T47D (cell line): Measurements from ENCODE around the gene ACHE.

Experiments
- DNase-seq, 2 experiments: peaks; one replicate each; pipeline versions ENCODE4 v3.0.0 to v3.0.0-alpha.2; 2011 to 2012; ENCODE audit warnings: low read depth in 1 of 2, low spot score in 1 of 2
- JUND ChIP-seq: IDR thresholded peaks from 2 replicates; pipeline ENCODE4 v1.6.1; 2012; ENCODE audit warnings: low read depth
- in situ Hi-C: cut with HindIII; loops from 2 replicates; pipeline ENCODE4 v1.10.0; 2016; ENCODE audit warnings: low sequenced_read_pairs, low pct_unique_long_range_greater_than_20kb

The ACHE gene

DNA sequence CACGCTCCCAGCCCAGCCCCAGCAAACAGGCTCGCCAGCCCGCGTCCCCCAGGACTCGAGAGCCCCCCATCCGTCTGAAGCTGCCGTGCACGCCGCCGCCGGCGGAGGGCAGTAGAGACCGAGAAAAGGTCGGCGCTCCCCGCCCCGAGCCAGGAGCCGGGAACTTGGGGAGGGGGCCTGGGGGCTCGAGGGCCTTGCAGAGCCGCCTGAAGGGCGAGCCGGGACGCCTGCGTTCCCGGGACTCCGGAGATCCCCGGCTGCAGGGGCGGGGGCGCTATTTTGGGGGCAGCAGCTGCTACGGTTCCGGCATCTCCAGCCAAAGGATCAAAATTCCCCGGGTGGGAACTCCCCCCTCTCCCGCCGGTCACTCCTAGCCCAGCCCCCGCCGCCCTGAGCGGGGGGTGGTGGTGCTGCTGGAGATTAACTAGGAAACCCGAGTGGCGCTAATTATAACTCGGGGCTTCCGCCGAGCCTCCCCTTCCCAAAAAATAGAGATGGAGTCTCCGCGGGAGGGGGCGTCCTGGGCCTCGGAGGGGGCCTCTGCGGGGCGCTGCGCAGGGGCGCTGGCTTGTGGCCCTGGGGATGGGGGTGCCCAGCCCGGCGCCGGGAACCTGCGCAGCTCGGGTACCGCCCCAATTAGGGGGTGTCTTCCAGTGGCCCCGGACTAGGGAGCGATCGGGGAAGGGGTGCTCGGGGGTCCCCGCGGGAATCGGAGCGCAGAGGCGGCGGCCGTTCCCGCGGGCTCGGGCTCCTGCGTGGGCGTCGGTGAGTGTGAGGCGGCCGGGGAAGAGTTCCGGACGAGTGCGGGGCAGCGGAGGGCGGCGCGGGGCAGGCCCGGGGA is 608 bp downstream of the ACHE start:
- TF ChIP-seq JUND, result no peak
- no peak for DNase-seq
- in situ Hi-C loops, result no loop called here

DNA sequence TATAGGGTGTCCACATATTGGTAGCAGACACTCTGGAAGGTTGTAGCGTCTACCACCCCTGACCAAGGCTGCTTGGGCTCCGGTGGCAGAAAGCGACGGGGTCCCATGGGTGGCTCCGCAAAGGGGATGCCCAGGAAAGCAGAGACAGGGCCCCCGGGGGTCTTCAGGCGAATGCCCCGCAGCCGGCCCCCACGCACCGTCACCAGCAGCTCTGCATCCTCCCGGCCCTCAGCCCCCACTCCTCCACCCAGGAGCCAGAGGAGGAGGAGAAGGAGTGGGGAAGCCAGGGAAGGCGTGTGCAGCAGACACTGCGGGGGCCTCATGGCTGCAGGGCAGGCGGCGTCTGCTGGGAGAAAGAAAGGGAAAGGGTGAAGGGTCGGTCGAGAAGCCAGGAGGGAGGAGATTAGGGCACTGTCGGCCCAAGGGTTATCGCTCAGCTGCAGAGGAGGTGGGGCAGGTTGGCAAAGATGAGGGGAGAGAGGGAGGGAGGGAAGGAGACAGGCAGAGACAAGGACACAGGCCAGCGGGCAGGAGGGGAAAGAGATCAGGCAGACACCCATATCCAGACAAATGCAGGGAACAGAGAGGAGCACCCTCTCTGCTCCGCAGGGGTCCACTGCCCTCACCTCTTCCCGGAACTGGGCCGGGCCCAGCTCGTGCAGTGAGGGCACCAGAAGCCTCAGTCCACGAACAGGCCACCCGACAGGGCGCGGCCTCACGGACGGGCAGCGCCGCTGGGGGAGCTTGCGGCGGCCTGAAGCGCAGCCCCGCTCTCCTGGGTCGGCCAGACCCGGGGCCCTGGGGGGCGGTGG is 1.6 kb downstream of the ACHE start:
- TF ChIP-seq JUND, result no peak
- no peak for DNase-seq
- in situ Hi-C loops, result no loop called here

DNA sequence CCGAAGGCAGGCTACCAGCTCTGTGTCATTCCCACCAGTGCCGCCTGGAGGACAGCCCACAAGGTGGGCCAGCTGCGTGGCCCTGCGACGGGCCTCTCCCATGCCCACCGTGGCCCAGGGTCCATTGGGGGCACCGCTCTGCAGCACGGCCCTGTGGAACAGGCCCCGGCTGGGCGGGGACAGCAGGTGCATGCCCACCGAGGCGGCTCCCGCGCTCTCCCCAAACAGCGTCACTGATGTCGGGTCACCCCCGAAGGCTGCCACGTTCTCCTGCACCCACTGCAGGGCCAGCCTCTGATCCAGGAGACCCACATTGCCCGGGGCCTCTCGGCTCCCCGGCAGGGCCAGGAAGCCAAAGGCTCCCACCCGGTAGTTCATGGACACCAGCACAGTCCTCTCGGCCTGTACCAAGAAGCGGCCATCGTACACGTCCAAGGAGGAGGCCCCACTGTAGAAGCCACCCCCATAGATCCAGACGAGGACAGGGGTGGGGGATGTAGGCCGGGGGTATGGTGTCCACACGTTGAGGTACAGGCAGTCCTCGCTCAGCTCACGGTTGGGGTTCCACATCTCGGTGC is 2.3 kb downstream of the ACHE start:
- in situ Hi-C loops, result no loop called here
- no peak for DNase-seq

DNA sequence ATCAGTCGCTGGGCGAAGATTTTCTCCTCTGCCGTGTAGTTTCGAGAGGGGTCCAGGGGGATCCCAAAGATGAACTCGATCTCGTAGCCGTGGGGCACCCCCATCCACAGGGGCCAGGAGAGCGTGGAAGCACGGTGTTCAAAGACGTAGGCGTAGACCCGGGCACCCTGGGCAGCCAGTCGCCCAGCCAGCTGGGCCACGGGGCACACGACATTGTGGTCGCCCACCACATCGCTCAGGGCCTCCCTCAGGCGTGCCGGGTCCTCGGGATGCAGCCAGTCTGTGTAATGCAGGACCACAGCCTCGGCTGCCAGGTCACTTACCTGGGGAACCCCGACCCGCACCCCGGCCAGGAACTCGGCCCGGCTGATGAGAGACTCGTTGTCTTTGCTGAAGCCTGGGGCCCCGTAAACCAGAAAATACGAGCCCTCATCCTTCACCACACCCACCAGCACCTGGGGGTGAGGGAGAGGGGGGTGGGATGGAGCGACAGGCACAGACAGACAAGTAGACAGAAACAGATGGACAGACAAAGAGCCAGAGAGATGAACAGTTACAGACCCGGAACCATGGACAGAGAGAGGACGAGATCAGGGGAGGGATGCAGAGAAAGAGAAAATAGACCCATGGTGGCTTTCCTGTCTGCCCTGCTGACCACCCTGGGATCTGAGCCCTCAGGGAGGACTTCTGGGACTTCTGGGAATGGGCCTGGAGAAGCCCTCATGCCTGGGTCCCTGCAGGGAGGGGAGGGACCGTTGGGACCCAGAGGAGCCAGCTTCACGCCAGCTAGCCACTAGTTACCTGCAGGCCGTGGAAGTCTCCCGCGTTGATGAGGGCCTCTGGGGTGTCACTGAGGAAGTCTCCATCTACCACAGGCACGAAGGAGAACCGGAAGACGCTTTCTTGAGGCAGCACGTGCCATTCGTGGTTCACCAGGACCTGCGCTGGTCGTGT is 3.0 kb downstream of the ACHE start:
- in situ Hi-C loops, result no loop called here
- no peak for TF ChIP-seq JUND
- DNase-seq, result no peak

More for the DNA sequence above, 2.3 kb downstream of the ACHE start:
- no peak for TF ChIP-seq JUND

DNA sequence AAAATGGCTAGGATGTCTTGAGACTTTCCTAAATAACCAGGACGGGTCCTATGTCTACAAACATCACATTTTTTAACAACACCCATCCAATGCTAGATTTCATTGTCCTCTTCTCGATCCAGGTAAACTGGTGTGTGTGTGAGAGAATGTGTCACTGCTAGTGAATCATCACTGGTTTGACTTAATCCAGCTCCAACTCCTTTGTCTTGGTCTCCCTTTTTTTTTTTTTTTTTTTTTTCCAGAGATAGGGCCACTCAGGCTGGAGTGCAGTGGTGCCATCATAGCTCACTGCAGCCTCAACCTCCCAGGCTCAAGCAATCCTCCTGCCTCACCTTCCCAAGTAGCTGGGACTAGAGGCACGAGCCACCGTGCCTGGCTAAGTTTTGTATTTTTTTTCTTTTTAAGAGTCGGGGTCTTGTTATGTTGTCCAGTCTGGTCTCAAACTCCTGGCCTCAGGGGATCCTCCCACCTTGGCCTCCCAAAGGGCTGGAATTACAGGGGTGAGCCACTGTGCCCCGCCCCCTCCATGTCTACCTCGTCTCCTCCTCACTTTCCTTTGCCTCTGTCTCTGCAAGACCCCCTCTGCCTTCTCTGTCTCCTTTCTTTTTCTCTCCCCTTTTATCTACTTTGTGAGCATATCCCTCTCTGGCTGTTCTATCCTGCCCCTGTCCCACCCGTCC is 4.0 kb downstream of the ACHE start:
- no peak for DNase-seq
- no peak for TF ChIP-seq JUND
- in situ Hi-C loops, result no loop called here

DNA sequence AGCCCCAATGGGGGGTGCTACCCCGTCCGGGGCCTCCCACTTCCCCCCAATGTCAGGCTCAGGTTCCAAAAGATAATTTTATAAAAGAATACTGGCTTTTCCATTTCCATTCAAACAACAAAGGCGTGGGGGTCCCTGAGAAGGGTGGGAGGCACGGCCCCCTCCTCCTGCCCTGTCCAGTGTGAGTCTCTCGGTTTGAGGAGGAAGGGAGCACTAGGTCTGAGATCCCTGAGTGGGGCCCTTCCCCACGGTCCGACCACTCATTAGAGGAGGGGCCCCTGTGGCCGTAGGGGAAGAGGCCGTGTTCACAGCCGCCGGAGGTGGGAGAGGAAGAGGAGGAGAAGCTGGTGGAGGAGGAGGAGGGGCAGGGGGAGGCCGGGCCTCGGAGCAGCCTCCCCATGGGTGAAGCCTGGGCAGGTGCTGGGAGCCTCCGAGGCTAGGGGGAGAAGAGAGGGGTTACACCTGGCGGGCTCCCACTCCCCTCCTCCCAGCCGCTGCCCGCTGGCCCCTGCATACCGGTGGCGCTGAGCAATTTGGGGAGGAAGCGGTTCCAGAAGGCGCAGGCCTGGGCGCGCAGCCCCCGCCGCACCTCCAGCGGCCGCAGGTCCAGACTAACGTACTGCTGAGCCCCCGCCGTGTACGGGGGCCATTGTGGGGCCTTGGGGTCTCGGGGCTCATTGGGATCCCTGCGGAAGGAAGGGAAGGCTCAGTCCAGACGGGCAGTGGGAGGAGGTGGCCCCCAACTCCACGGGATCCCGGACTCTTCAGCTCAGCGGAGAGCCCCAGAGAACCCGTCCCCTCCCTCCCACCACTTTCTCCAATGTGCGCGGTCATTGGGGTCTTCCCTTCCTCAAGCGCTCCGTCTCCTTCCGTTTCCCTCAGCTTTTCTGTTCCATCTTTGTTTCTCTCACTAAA is 4.8 kb downstream of the ACHE start:
- DNase-seq, result no peak
- in situ Hi-C loops, result no loop called here
- TF ChIP-seq JUND, result no peak

DNA sequence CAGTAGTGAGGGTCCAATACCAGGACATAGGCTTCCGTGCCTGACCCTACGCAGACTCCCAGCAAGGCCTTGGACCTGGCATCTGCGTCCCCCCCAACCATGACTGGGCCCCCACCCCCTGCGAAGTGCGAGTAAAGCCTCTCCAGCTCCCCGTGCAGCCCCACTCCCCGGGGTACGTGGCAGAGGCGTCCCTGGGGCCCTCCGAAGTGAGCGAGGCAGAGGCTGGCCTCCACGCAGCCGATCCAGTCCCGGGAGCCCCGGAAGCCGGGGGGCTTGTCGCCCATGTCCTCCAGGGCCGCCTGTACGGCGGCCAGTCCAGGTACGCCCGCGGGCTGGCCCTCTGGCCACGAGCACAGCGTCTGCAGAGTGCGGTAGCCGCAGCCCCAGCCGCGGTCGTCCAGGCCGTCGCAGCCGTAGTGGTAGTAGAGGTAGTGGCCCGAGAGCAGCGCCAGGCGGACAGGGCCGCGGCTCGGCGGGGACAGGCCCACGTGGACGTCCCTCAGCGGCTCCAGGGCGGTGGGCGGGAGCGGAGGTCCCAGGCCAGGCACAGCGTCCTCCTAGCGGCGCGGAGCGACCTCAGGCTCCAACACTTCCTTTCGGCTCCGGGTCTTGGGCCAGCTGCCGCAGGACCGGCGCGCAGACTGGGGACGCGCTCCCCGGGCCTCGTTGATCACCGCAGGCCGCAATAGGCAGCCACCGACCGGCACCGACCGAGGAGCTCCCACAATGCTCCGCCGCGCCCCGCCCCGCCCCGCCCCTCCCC is 6.5 kb downstream of the ACHE start, which contains the start of gene UFSP1:
Gene UFSP1 (minus strand): TSS at position 728 of the 763 bp plus-strand sequence. CDS start 444 bp downstream, at position 284.
- no peak for DNase-seq
- in situ Hi-C loops, result no loop called here
- no peak for TF ChIP-seq JUND

DNA sequence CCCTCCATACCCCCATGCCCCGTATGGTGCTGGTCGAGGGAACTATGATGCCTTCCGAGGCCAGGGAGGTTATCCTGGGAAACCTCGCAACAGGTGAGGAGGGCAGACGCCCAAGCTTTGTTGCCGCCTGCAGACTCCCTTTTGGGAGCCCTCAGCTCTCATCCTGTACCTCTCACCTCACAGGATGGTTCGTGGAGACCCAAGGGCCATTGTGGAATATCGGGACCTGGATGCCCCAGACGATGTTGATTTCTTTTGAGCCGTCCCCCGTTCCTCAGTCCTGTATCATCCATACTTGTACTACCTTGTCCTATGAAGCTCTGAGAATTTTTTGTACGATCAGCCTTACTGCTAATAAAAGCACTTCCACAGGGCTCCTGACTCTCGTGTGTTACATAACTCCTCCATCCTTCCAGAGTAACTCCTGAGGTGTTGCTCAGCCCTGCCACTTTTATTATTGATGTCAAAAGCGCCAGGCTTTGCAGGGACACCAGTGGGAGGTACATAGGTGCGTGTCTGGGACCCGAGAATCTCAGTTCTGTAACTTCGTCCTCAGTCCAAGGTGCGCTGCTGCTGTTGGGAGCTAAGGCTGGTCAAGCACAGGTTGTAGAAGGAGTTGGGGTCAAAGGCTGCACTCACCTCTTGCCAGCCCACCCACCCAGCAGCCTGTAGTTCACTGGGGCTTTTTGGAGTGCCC is 7.2 kb downstream of the ACHE start:
- DNase-seq, result no peak
- in situ Hi-C loops, result no loop called here
- TF ChIP-seq JUND, result no peak

DNA sequence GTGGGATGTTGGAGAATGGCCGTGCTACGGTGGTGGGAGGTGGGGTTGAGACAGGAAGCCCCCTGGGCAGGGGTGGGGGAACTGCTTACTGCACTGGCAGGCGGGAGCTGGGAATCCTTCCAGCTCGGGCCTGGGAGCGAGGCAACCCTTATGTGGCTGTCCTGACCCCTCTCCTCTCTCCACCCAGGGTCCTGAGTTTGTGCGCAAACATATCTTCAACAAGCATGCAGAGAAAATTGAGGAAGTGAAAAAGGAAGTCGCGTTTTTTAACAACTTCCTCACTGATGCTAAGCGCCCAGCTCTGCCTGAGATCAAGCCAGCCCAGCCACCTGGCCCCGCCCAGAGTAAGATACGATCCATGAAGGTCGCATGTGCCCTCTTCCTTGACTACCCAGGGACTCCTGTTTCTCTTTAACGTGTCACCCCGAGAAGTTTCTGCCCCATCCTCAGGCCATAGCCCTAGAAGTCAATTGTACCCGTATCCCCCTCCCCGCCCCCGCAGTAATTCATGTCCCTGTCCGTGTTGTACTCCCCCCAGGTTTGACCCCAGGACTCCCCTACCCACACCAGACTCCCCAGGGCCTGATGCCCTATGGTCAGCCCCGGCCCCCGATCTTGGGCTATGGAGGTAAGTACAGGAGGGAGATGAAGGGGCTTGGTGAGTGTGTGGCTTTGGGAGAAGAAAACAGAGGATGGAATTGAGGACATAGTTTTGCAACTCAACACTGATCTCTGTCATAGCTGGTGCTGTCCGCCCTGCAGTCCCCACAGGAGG is 8.0 kb downstream of the ACHE start:
- TF ChIP-seq JUND, result no peak
- no peak for DNase-seq
- in situ Hi-C loops, result no loop called here
